ENCODE measurements around the gene ARHGEF10L.

The ARHGEF10L gene

GRCh38 chr1:17746920-17747319 lies 207.4 kb downstream of the ARHGEF10L start:
- no peak for DNase-seq
